WTC11 (cell line): ENCODE data around the gene GJD3. TPM values are rescaled to one million over a fixed set of nuclear protein-coding genes. Genes with fewer than 3 reads are reported as not detected.
"Not testable (repeated sequence)": the region's sequence is repeated elsewhere in the genome, so short reads cannot be mapped to it uniquely, and the experiment has no call there.

Experiments used
- ATAC-seq: fragments of 200-7000 bp; cut with Tn5 transposase; 2 replicates; pipeline ENCODE4 v1.10.0; 2021; ENCODE audit warnings: mild to moderate bottlenecking, moderate library complexity
- CTCF ChIA-PET: fragments of 300-600 bp; sonication (Branson Sonifier 250); formaldehyde crosslinking; loops from one replicate; lab custom pipeline; 2021; ENCODE audit warnings: antibody characterized with exemption; lab: Charles Lee
- POLR2A ChIA-PET: fragments of 350-600 bp; sonication (Branson Sonifier 250); formaldehyde crosslinking; loops from one replicate; lab custom pipeline; 2021; ENCODE audit warnings: antibody characterized with exemption; lab: Charles Lee
- DNase-seq: peaks from one replicate; pipeline ENCODE4 v3.0.0; 2021; ENCODE audit warnings: low spot score
- H3K27ac Mint-ChIP-seq: 2 replicates; pipeline ENCODE4 v1.8.0; 2021; ENCODE audit warnings: mixed read lengths
- H3K27me3 Mint-ChIP-seq: 2 replicates; pipeline ENCODE4 v1.8.0; 2021; ENCODE audit warnings: low read depth, mild to moderate bottlenecking, moderate library complexity, mixed read lengths
- H3K36me3 Mint-ChIP-seq: 2 replicates; pipeline ENCODE4 v1.8.0; 2021; ENCODE audit warnings: mixed read lengths
- H3K4me1 Mint-ChIP-seq: 2 replicates; pipeline ENCODE4 v1.8.0; 2022; ENCODE audit warnings: mixed read lengths
- H3K4me3 Mint-ChIP-seq: 2 replicates; pipeline ENCODE4 v1.8.0; 2021; ENCODE audit warnings: mild to moderate bottlenecking, moderate library complexity, mixed read lengths
- H3K9me3 Mint-ChIP-seq: 2 replicates; pipeline ENCODE4 v1.8.0; 2021; ENCODE audit warnings: mixed read lengths
- ETV6 ChIP-seq: sonication (generic); formaldehyde crosslinking; IDR thresholded peaks from 2 replicates; pipeline ENCODE4 v1.8.1; 2022; ENCODE audit warnings: mild to moderate bottlenecking, missing genetic modification reagents
- FOXK1 ChIP-seq: sonication (generic); formaldehyde crosslinking; IDR thresholded peaks from 2 replicates; pipeline ENCODE4 v1.8.0; 2022; ENCODE audit warnings: mild to moderate bottlenecking, moderate library complexity, missing genetic modification reagents
- GRHL2 ChIP-seq: fragments of 250-450 bp; sonication (Bioruptor Pico); IDR thresholded peaks from 2 replicates; pipeline ENCODE4 v1.8.0; 2022; ENCODE audit warnings: mild to moderate bottlenecking, moderate library complexity; ENCODE audit not compliant: insufficient replicate concordance, severe bottlenecking
- GTF2I ChIP-seq: fragments of 250-450 bp; sonication (Bioruptor Pico); conservative IDR thresholded peaks from 2 replicates; pipeline ENCODE4 v1.4.0; 2021; ENCODE audit warnings: mild to moderate bottlenecking
- JAZF1 ChIP-seq: fragments of 250-450 bp; sonication (Bioruptor Pico); IDR thresholded peaks from 2 replicates; pipeline ENCODE4 v1.9.0; 2021; ENCODE audit warnings: moderate library complexity, mild to moderate bottlenecking, inconsistent platforms
- KAT7 ChIP-seq: sonication (generic); formaldehyde crosslinking; IDR thresholded peaks from 2 replicates; pipeline ENCODE4 v1.8.1; 2023; ENCODE audit warnings: missing genetic modification reagents, mild to moderate bottlenecking, borderline replicate concordance
- RELA ChIP-seq: sonication (generic); formaldehyde crosslinking; IDR thresholded peaks from 2 replicates; pipeline ENCODE4 v1.8.1; 2022; ENCODE audit warnings: missing genetic modification reagents, mild to moderate bottlenecking, borderline replicate concordance
- RORB ChIP-seq: fragments of 250-450 bp; sonication (Bioruptor Pico); IDR thresholded peaks from 2 replicates; pipeline ENCODE4 v1.9.0; 2021; ENCODE audit warnings: mild to moderate bottlenecking
- SMAD4 ChIP-seq: sonication (generic); formaldehyde crosslinking; IDR thresholded peaks from 2 replicates; pipeline ENCODE4 v1.8.0; 2022; ENCODE audit warnings: mild to moderate bottlenecking, missing genetic modification reagents
- SP1 ChIP-seq: sonication (generic); formaldehyde crosslinking; conservative IDR thresholded peaks from 2 replicates; pipeline ENCODE4 v1.8.1; 2022; ENCODE audit warnings: missing genetic modification reagents
- USF2 ChIP-seq: sonication (generic); formaldehyde crosslinking; IDR thresholded peaks from 2 replicates; pipeline ENCODE4 v1.8.1; 2023; ENCODE audit warnings: mild to moderate bottlenecking, missing genetic modification reagents, moderate library complexity
- ZBTB43 ChIP-seq: sonication (generic); formaldehyde crosslinking; IDR thresholded peaks from 2 replicates; pipeline ENCODE4 v1.8.1; 2023; ENCODE audit warnings: mild to moderate bottlenecking, missing genetic modification reagents
- ZNF121 ChIP-seq: sonication (generic); formaldehyde crosslinking; IDR thresholded peaks from 2 replicates; pipeline ENCODE4 v1.8.0; 2023; ENCODE audit warnings: missing genetic modification reagents
- ZNF138 ChIP-seq: sonication (generic); formaldehyde crosslinking; conservative IDR thresholded peaks from 2 replicates; pipeline ENCODE4 v1.8.1; 2022; ENCODE audit warnings: mild to moderate bottlenecking, moderate library complexity, missing genetic modification reagents
- ZNF263 ChIP-seq: sonication (generic); formaldehyde crosslinking; IDR thresholded peaks from 2 replicates; pipeline ENCODE4 v1.8.1; 2022; ENCODE audit warnings: low read depth, mild to moderate bottlenecking, moderate library complexity, missing genetic modification reagents
- ZNF512 ChIP-seq: sonication (generic); formaldehyde crosslinking; IDR thresholded peaks from 2 replicates; pipeline ENCODE4 v1.8.1; 2022; ENCODE audit warnings: missing genetic modification reagents, borderline replicate concordance
- ZNF532 ChIP-seq: fragments of 250-450 bp; sonication (Bioruptor Pico); IDR thresholded peaks from 2 replicates; pipeline ENCODE4 v1.9.0; 2021; ENCODE audit warnings: mild to moderate bottlenecking, borderline replicate concordance
- total RNA-seq: library from RNA; stranded (reverse); gene quantifications from 3 replicates; pipeline ENCODE4 v1.2.3, GENCODE V29; 2021

Gene GJD3
- total RNA-seq, 1 experiment from 2014 or later = 2.3 TPM

GRCh38 chr17:40372031-40372430 is 7.5 kb upstream of the GJD3 start:
- no peak overlapping the region for H3K4me3 Mint-ChIP-seq
- CTCF ChIA-PET = no interaction called here
- no peaks in the 10 kb centered on the region for H3K27me3 Mint-ChIP-seq
- H3K4me1 Mint-ChIP-seq = peaks cover 8% of the 10 kb centered on the region
- ATAC-seq = no peak
- H3K36me3 Mint-ChIP-seq = 0 out of 2 replicates have a peak, but pooled peaks cover 2% of the 10 kb centered on the region
- peaks cover 19% of the 10 kb centered on the region for H3K9me3 Mint-ChIP-seq
- no peak overlapping the region for H3K27ac Mint-ChIP-seq
- POLR2A ChIA-PET = no interaction called here
- DNase-seq = no peak
- TF ChIP-seq ZBTB43 (no peak), ZNF532 (CRISPR knock-in tag) (no peak), ZNF138 (CRISPR knock-in tag) (no peak), FOXK1 (no peak)

GRCh38 chr17:40371261-40371929 is 6.9 kb upstream of the GJD3 start:
- ATAC-seq (peak; percentile 88), DNase-seq (no peak)
- POLR2A ChIA-PET = interaction anchor here (0.6 kb wide), 1 partner anchor 48 kb away, joined by 3 read pairs; no protein-coding TSS in a partner anchor
- Mint-ChIP-seq H3K4me1 (peaks cover 8% of the 10 kb centered on the region), H3K27ac (no peak overlapping the region)
- TF ChIP-seq SP1 (CRISPR knock-in tag) (0 out of 2 replicates have a peak, but pooled peaks have one; percentile 39), USF2 (CRISPR knock-in tag) (peak; percentile 51), ETV6 (no peak)
- TF ChIP-seq, all 79 proteins: peak for 2
- Mint-ChIP-seq H3K9me3 (peaks cover 14% of the 10 kb centered on the region), H3K4me3 (no peak overlapping the region), H3K27me3 (no peaks in the 10 kb centered on the region), H3K36me3 (0 out of 2 replicates have a peak, but pooled peaks cover 2% of the 10 kb centered on the region)
- CTCF ChIA-PET = no interaction called here

GRCh38 chr17:40369923-40370322 is 5.4 kb upstream of the GJD3 start:
- ATAC-seq (no peak), DNase-seq (no peak)
- Mint-ChIP-seq H3K36me3 (0 out of 2 replicates have a peak, but pooled peaks cover 2% of the 10 kb centered on the region), H3K27ac (no peak overlapping the region), H3K9me3 (peaks cover 12% of the 10 kb centered on the region), H3K4me1 (peaks cover 5% of the 10 kb centered on the region), H3K4me3 (no peak overlapping the region), H3K27me3 (no peaks in the 10 kb centered on the region)
- ChIA-PET CTCF (interaction anchor here (1.1 to 1.2 kb wide), 2 partner anchors 16 to 190 kb away, joined by 3 read pairs; no protein-coding TSS in a partner anchor), POLR2A (interaction anchor here (0.7 kb wide), 1 partner anchor 170 kb away, joined by 4 read pairs; no protein-coding TSS in a partner anchor)
- TF ChIP-seq ZNF121 (CRISPR knock-in tag) = no peak
- no peak for TF ChIP-seq SMAD4 (CRISPR knock-in tag)
- TF ChIP-seq KAT7 (CRISPR knock-in tag) = no peak
- no peak for TF ChIP-seq GTF2I (CRISPR knock-in tag)
- no peak for TF ChIP-seq ETV6
- no peak for TF ChIP-seq ZNF512 (CRISPR knock-in tag)
- no peak for TF ChIP-seq ZNF263 (CRISPR knock-in tag)
- no peak for TF ChIP-seq RELA
- TF ChIP-seq GRHL2 (CRISPR knock-in tag) = no peak
- no peak for TF ChIP-seq RORB (CRISPR knock-in tag)
- TF ChIP-seq SP1 (CRISPR knock-in tag) = no peak
- TF ChIP-seq JAZF1 = no peak

- H3K27ac Mint-ChIP-seq, H3K36me3 Mint-ChIP-seq, H3K9me3 Mint-ChIP-seq, ATAC-seq, DNase-seq, H3K4me3 Mint-ChIP-seq: not testable (repeated sequence)
- Mint-ChIP-seq H3K4me1 (peaks cover 15% of the 10 kb centered on the region), H3K27me3 (peaks cover 19% of the 10 kb centered on the region)
- ChIA-PET CTCF (interaction anchor here (1.3 kb wide), 1 partner anchor 13 kb away, joined by 5 read pairs; no protein-coding TSS in a partner anchor), POLR2A (interaction anchor here (0.8 kb wide), 1 partner anchor 128 kb away, joined by 5 read pairs; no protein-coding TSS in a partner anchor)
Observed at GRCh38 chr17:40367728-40368127, 3.2 kb upstream of the GJD3 start.
